AG09309 (cell line): ENCODE results near the gene AK3.
A peak's percentile ranks its signal among the peaks of the same experiment; 100 is the strongest.

ENCODE experiments used
- DNase-seq: peaks from one replicate; pipeline ENCODE4 v3.0.0-alpha.2; 2010; ENCODE audit warnings: low read depth
- H3K4me3 ChIP-seq: 2 replicates; pipeline ENCODE4 v1.5.1; 2011; ENCODE audit warnings: mild to moderate bottlenecking, low read depth, low read length, moderate library complexity; ENCODE audit not compliant: control insufficient read depth
- TF ChIP-seq, protein P1 (sequence below): IDR thresholded peaks from 2 replicates; pipeline ENCODE4 v1.5.1; 2011; ENCODE audit warnings: mild to moderate bottlenecking, low read depth, low read length, inconsistent platforms; ENCODE audit not compliant: insufficient read depth, control insufficient read depth; ENCODE audit errors: missing control alignments

Gene AK3

GRCh38 chr9:4666042-4666699, 74.8 kb downstream of the AK3 start, which contains the start of gene SPATA6L:
Gene SPATA6L (minus strand): TSS chr9:4666480. CDS start chr9:4666250, 230 bp downstream.
- peak within 1 kb of the TSS; percentile 68 for H3K4me3 ChIP-seq
- no peak for DNase-seq
- TF ChIP-seq, protein P1, sequence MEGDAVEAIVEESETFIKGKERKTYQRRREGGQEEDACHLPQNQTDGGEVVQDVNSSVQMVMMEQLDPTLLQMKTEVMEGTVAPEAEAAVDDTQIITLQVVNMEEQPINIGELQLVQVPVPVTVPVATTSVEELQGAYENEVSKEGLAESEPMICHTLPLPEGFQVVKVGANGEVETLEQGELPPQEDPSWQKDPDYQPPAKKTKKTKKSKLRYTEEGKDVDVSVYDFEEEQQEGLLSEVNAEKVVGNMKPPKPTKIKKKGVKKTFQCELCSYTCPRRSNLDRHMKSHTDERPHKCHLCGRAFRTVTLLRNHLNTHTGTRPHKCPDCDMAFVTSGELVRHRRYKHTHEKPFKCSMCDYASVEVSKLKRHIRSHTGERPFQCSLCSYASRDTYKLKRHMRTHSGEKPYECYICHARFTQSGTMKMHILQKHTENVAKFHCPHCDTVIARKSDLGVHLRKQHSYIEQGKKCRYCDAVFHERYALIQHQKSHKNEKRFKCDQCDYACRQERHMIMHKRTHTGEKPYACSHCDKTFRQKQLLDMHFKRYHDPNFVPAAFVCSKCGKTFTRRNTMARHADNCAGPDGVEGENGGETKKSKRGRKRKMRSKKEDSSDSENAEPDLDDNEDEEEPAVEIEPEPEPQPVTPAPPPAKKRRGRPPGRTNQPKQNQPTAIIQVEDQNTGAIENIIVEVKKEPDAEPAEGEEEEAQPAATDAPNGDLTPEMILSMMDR, result no peak

- no peak overlapping the region for H3K4me3 ChIP-seq
- TF ChIP-seq, protein P1, result no peak
- no peak for DNase-seq
Measured at GRCh38 chr9:4665357-4665756, 75.6 kb downstream of the AK3 start.

DNA sequence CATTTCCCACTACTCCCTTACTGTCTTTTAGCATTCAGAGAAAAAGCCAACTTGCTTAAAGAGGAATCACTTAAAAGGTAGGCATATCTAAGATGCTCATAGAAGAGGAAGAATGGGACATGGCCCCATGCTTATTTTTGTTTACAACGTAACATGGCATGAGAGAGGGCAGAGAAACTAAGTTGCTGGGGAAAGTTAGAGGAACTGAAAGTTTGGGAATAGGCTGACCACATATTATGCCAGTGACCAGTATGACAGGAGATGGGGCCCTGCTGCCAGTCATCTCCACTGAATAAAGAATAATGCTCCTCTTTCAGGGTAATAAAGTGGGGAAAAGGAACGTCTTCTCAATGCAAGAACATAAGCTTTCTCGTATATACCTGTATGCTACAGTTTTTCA, 77.0 kb downstream of the AK3 start:
- DNase-seq, result no peak
- H3K4me3 ChIP-seq, result no peak overlapping the region
- TF ChIP-seq, protein P1, result no peak

GRCh38 chr9:4662989-4663792, 77.8 kb downstream of the AK3 start:
- H3K4me3 ChIP-seq, result peak overlapping the region; percentile 62
- no peak for DNase-seq
- TF ChIP-seq, protein P1, result no peak

- H3K4me3 ChIP-seq, result peak within 1 kb of the TSS; percentile 62
- TF ChIP-seq, protein P1, result peak; percentile 64
- DNase-seq, result no peak
Measured at GRCh38 chr9:4662108-4662988, 78.7 kb downstream of the AK3 start, which contains the start of gene PLPP6. Gene PLPP6 (plus strand): TSS chr9:4662294. CDS start chr9:4662376, 82 bp downstream.

DNA sequence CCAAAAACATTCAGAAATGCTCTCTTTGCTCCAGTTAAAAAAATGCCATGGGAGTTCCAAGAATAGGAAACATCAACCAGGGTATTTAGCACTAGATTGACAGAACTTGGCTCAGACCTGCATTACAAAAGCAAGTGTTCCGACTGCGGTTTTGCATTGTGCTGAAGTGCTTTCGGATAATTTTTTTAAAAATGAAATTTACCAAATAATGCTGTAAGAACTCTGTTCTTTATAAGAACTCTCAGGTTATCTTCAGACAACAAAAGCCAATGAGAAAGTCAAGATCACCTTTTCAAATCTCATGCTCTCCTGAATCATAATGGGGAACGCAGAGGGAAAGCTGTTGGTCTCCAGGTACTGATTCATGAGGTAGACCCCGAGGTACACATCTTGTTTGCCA, 79.4 kb downstream of the AK3 start:
- no peak for DNase-seq
- TF ChIP-seq, protein P1, result no peak
- peak overlapping the region; percentile 62 for H3K4me3 ChIP-seq
